GM18909 (cell line): Measurements from ENCODE around the gene RFTN1.
"Not testable (repeated sequence)": the region's sequence is repeated elsewhere in the genome, so short reads cannot be mapped to it uniquely, and the experiment has no call there.

Experiments
- ATAC-seq: cut with Tn5 transposase; IDR thresholded peaks from one replicate; pipeline ENCODE4 v1.9.1; 2021; ENCODE audit warnings: mild to moderate bottlenecking; ENCODE audit not compliant: unreplicated experiment, poor library complexity

RFTN1 gene

GRCh38 chr3:16319307-16319706 is 194.2 kb downstream of the RFTN1 start:
- no peak for ATAC-seq

GRCh38 chr3:16318176-16318575 is 195.3 kb downstream of the RFTN1 start:
- ATAC-seq: no peak

DNA sequence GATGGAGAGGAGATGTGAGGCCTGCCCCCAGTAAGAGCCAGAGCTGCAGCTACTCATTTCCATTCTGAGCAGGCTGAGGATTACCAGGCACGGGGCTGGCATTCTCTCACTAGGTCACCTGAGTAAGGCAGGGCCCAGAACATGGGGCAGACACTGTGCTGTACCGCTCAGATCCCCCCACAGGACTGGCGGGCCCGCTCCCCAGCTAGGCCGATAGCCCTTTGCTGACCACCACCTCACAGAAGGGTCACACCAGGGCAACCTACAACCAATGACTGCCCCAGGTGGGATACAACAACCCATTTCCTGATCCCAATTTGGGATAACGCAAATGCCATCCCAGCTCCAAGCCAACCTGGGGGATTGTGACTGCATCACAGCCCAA is 195.9 kb downstream of the RFTN1 start:
- no peak for ATAC-seq

- no peak for ATAC-seq
These were observed 196.5 kb downstream of the RFTN1 start for GRCh38 chr3:16316847-16317560.

GRCh38 chr3:16316396-16316795 is 197.1 kb downstream of the RFTN1 start:
- ATAC-seq: no peak

DNA sequence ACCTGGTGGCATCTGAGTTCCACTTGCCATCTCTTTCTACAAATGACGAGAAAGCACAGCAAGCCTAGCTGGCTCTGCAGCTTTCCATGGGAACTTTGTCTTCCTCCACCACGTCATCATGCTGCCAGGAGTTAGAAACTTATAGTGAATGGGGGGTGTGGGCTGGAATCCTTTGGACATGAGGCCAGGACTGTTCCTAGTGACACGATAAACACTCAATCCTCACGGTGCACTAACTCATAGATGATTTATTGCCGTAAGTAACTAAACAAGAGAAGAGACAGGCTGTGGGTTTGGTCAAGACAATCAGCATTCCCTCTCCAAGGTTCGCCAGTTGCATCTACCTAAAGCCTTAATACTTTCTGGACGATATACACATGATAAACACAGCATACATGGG is 197.9 kb downstream of the RFTN1 start:
- ATAC-seq: no peak

GRCh38 chr3:16313886-16314645 is 199.4 kb downstream of the RFTN1 start:
- no peak for ATAC-seq

DNA sequence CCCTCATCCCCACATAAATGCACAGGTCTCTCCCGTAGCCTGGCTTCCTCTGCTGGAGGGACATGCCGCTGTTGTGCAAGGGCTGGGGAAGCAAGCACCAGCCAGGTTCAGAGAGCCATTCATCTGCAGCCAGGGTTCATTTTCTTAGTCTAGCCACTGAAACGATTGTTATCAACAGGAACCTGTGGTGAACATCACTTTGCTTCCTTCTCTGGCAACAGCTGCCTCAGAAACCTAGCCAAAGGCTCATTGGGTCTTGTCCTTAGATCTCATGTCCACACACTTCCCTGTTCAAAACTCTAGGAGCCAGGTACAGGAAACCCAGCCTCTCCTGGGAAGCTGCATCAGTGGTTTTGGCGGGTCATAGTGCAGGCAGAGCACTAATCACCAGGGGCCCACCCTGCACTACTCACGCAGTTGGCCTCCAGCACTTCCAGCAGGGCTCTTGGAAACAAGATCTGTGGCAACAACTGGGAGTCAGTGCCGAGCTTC is 201.5 kb downstream of the RFTN1 start:
- peak; percentile 72 for ATAC-seq

DNA sequence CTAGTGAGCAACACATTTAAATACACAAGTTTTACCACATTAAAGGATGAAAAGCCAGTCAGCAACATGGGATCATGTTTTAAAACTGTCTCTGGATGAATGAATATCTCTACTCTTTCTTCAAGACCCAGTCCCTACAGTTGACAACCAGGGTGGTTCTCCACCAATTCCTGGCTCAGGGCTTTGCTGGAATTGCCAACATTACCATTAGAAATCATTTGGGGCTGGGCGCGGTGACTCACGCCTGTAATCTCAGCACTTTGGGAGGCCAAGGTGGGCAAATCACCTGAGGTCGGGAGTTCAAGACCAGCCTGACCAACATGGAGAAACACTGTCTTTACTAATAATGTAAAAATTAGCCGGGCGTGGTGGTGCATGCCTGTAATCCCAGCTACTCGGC is 203.0 kb downstream of the RFTN1 start:
- ATAC-seq: not testable (repeated sequence)

- peak; percentile 84 for ATAC-seq
These were observed 203.9 kb downstream of the RFTN1 start for GRCh38 chr3:16309558-16309957.

DNA sequence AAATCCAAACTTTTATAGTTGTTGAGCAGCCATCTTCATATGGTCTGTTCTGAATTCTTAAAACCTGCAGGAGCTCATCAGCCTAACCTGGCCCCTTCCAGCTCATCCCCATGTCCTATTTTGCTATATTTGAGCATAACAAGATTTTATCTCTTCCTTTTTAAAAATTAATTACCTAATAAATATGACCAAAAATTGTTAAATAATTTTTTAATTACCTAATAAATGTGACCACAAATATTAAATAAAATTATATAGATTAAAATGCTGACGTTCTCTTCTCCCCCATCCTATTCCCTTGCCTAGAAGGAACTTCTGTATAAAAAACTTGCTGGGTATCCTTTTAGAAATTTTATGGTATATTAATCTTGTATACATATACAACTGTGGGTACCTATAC is 204.8 kb downstream of the RFTN1 start:
- ATAC-seq: no peak

DNA sequence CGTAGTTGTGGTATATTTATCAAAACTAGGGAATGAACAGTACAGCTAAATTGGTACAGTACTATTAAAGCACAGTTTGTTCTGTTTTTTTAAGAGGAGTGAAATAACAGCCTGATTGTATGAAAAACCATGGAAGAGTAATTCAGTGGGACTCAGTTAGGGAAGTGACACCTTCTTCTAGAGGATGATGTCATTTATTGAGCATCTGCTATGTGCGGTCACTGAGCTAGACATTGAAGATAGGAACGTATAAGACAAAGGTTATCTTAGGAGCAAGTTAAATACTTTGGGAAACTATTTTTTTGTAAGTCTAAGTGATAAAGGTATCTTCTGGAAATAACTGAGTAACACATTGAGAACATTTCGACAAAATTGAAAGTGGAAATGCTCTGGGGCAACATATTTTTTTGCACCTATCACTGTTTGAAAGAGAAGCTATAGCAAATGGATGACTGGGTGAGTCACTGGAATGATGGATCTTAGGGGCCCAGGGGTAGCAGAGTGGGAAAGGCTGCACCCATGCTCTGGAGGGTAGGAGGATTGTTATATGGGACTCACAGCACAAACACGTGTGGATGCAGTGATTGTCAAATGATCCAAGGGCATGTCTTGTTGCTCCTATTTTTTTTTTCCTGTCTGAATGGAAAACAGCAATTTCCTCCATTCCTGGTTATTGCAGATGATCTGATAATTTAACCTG is 205.5 kb downstream of the RFTN1 start:
- no peak for ATAC-seq

- ATAC-seq: no peak
These were observed 208.4 kb downstream of the RFTN1 start for GRCh38 chr3:16305111-16305541.

GRCh38 chr3:16304061-16305010 is 209.2 kb downstream of the RFTN1 start:
- no peak for ATAC-seq

- no peak for ATAC-seq
These were observed 210.4 kb downstream of the RFTN1 start for GRCh38 chr3:16303037-16303575.

DNA sequence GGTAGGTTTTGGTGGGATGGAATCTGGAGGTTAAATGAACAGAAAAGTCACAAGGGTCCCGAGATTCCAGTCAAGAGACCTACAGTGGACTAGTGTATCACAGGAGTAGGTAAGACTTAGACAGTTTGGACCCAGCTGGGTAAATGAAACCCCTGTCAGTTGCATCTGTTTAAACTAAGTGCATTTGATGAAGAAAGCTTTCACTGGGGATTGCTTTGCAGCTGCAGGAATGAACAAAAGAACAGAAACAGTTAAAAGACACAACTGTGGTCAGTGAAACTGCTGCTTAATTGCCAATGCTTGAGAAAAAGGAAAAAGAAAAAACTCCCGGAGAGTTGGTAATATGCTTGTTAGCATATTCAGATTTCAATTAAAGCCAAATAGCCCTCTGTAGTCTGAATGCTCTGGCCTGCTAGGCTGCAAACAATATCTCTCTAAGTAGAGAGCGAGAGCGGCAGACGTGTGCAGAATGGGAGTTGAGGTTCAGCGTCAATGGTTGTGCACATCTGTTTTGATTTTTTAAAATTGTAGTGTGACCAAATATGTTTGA is 211.3 kb downstream of the RFTN1 start:
- ATAC-seq: no peak

DNA sequence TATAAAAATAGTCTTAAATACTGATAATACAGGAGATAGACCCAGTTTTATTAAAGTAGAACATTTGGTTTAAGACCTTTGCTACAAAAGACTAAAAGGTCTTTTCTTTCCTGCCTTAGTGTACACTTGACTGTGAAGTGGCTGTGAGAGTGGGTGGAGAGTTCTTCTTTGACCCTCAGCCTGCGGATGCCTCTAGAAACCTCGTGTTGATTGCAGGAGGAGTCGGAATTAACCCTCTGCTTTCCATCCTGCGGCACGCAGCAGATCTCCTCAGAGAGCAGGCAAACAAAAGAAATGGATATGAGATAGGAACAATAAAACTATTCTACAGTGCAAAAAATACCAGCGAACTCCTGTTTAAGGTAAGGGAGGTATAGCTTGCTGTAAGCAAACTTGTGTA is 212.0 kb downstream of the RFTN1 start:
- ATAC-seq: no peak

- peak; percentile 81 for ATAC-seq
These were observed 212.6 kb downstream of the RFTN1 start for GRCh38 chr3:16300881-16301359.

- ATAC-seq: no peak
These were observed 213.2 kb downstream of the RFTN1 start for GRCh38 chr3:16300307-16300706.
